GM18507 (cell line): ENCODE measurements around the gene LGALS12.
"Not testable (repeated sequence)": the region's sequence is repeated elsewhere in the genome, so short reads cannot be mapped to it uniquely, and the experiment has no call there.

Experiments used
- DNase-seq: peaks from one replicate; pipeline ENCODE4 v3.0.0; 2011; ENCODE audit warnings: low read depth; ENCODE audit not compliant: insufficient read length; ENCODE audit errors: extremely low spot score
- FAIRE-seq: peaks from 2 replicates; lab custom pipeline; 2011; peaks lifted over from hg19 to GRCh38; lab: Jason Lieb, UNC

The LGALS12 gene

GRCh38 chr11:63503492-63503891, 2.4 kb upstream of the LGALS12 start:
- DNase-seq (no peak), FAIRE-seq (no peak)

- FAIRE-seq, result no peak
Observed at GRCh38 chr11:63504054-63504453, 1.8 kb upstream of the LGALS12 start.

GRCh38 chr11:63504933-63505586, 824 bp upstream of the LGALS12 start:
- FAIRE-seq, result no peak
- DNase-seq, result no peak

More at GRCh38 chr11:63504054-63504453, 1.8 kb upstream of the LGALS12 start:
- no peak for DNase-seq

GRCh38 chr11:63506876-63507275, 992 bp downstream of the LGALS12 start:
- DNase-seq (no peak), FAIRE-seq (no peak)

GRCh38 chr11:63507511-63507910, 1.6 kb downstream of the LGALS12 start:
- FAIRE-seq (no peak), DNase-seq (no peak)

- FAIRE-seq, result no peak
- no peak for DNase-seq
Observed at GRCh38 chr11:63508009-63508408, 2.1 kb downstream of the LGALS12 start.

GRCh38 chr11:63508745-63509144, 2.9 kb downstream of the LGALS12 start:
- no peak for FAIRE-seq

GRCh38 chr11:63510360-63511047, 4.6 kb downstream of the LGALS12 start:
- FAIRE-seq, result no peak
- no peak for DNase-seq

More at GRCh38 chr11:63508745-63509144, 2.9 kb downstream of the LGALS12 start:
- DNase-seq, result no peak

GRCh38 chr11:63511048-63511748, 5.3 kb downstream of the LGALS12 start:
- FAIRE-seq (no peak), DNase-seq (no peak)

- DNase-seq, result no peak
- no peak for FAIRE-seq
Observed at GRCh38 chr11:63512816-63513215, 6.9 kb downstream of the LGALS12 start.

GRCh38 chr11:63516109-63516508, 10.2 kb downstream of the LGALS12 start:
- DNase-seq, result no peak
- FAIRE-seq, result no peak

- DNase-seq, result no peak
- FAIRE-seq, result no peak
Observed at GRCh38 chr11:63517156-63517555, 11.3 kb downstream of the LGALS12 start.

- FAIRE-seq (no peak), DNase-seq (no peak)
Observed at GRCh38 chr11:63518548-63518947, 12.7 kb downstream of the LGALS12 start.

- FAIRE-seq (no peak), DNase-seq (no peak)
Observed at GRCh38 chr11:63520606-63521170, 14.8 kb downstream of the LGALS12 start.

- DNase-seq (no peak), FAIRE-seq (no peak)
Observed at GRCh38 chr11:63521896-63522295, 16.0 kb downstream of the LGALS12 start.

- DNase-seq (no peak), FAIRE-seq (no peak)
Observed at GRCh38 chr11:63523151-63523550, 17.3 kb downstream of the LGALS12 start.

GRCh38 chr11:63527667-63528066, 21.8 kb downstream of the LGALS12 start:
- no peak for FAIRE-seq
- DNase-seq, result no peak

GRCh38 chr11:63528156-63528555, 22.3 kb downstream of the LGALS12 start:
- not testable (repeated sequence) for DNase-seq, FAIRE-seq

- DNase-seq, FAIRE-seq: not testable (repeated sequence)
Observed at GRCh38 chr11:63528729-63529278, 22.9 kb downstream of the LGALS12 start.

- DNase-seq, FAIRE-seq: not testable (repeated sequence)
Observed at GRCh38 chr11:63529373-63529772, 23.5 kb downstream of the LGALS12 start.
